Transverse colon (tissue), 3 donors: ENCODE measurements around the gene GOLGA3.

ENCODE experiments used
- EP300 ChIP-seq: sonication (generic); formaldehyde crosslinking; IDR thresholded peaks from one replicate; pipeline ENCODE4 v1.6.1; 2017; ENCODE audit warnings: antibody characterized with exemption, low read depth
- POLR2AphosphoS5 ChIP-seq, 3 donors: sonication (generic); formaldehyde crosslinking; IDR thresholded peaks; one replicate each; pipeline ENCODE4 v1.6.1; 2016; ENCODE audit warnings: antibody characterized with exemption in 3 of 3

DNA sequence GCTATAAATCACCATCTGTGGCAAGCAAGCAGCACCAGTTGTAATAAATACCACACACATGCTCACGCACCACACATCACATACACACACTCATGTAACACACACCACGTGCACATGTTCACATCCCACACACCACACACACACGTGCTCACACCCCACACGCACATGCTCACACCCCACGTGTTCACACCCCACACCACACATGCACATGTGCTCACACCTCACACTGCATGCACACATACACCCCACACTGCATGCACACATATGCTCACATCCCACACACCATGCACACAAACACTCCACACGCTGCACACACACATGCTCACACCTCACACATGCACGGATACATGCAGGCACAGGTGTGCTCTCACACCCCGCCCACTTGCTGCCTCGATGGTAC is 44.1 kb downstream of the GOLGA3 start:
- TF ChIP-seq POLR2AphosphoS5 (IDR thresholded peaks at IDR 0.05) (no peak), EP300 (no peak)
